Measurements from ENCODE around the gene MYL4.
"Not testable (repeated sequence)": the region's sequence is repeated elsewhere in the genome, so short reads cannot be mapped to it uniquely, and the experiment has no call there.

MYL4 gene

GRCh38 chr17:47172696-47173565 lies 36.2 kb upstream of the MYL4 start:
- TF ChIP-seq CTCF (IDR thresholded peaks at IDR 0.05; ENCODE audit: insufficient read depth, low read length, missing control alignments): no peak
- H3K4me3 ChIP-seq (ENCODE audit: low read depth, low read length): no peak overlapping the region
- CTCF ChIA-PET: interaction anchor here (1.2 kb wide), 1 partner anchor 142 kb away, joined by 6 read pairs; no protein-coding TSS in a partner anchor
- POLR2A ChIA-PET: interaction anchor here (0.6 kb wide), 1 partner anchor 1862 kb away, joined by 3 read pairs; no protein-coding TSS in a partner anchor
- DNase-seq (ENCODE audit: low read depth, low spot score): no peak

GRCh38 chr17:47174823-47175222 lies 34.3 kb upstream of the MYL4 start:
- POLR2A ChIA-PET; H3K4me3 ChIP-seq (ENCODE audit: low read depth, low read length); CTCF ChIA-PET; DNase-seq (ENCODE audit: low read depth, low spot score): not testable (repeated sequence)

- H3K4me3 ChIP-seq (ENCODE audit: low read depth, low read length): no peak overlapping the region
- ChIA-PET POLR2A (no interaction called here), CTCF (interaction anchor here (1.3 kb wide), 1 partner anchor 8 kb away, joined by 3 read pairs; no protein-coding TSS in a partner anchor)
- no peak for TF ChIP-seq CTCF (IDR thresholded peaks at IDR 0.05; ENCODE audit: insufficient read depth, low read length, missing control alignments)
- no peak for DNase-seq (ENCODE audit: low read depth, low spot score)
Measured at GRCh38 chr17:47176389-47176826, 32.7 kb upstream of the MYL4 start.

- DNase-seq (ENCODE audit: low read depth, low spot score): no peak
- CTCF ChIA-PET: interaction anchor here (0.8 to 1.3 kb wide), 2 partner anchors 9 to 52 kb away, joined by 3 read pairs; no protein-coding TSS in a partner anchor
- TF ChIP-seq CTCF (IDR thresholded peaks at IDR 0.05; ENCODE audit: insufficient read depth, low read length, missing control alignments): no peak
- POLR2A ChIA-PET: no interaction called here
- H3K4me3 ChIP-seq (ENCODE audit: low read depth, low read length): no peak overlapping the region
Measured at GRCh38 chr17:47177261-47177660, 31.9 kb upstream of the MYL4 start.

- no peak for DNase-seq (ENCODE audit: low read depth, low spot score)
- CTCF ChIA-PET: no interaction called here
- POLR2A ChIA-PET: no interaction called here
- H3K4me3 ChIP-seq (ENCODE audit: low read depth, low read length): no peak overlapping the region
- TF ChIP-seq CTCF (IDR thresholded peaks at IDR 0.05; ENCODE audit: insufficient read depth, low read length, missing control alignments): no peak
Measured at GRCh38 chr17:47179141-47179540, 30.0 kb upstream of the MYL4 start.

GRCh38 chr17:47180337-47180736 lies 28.8 kb upstream of the MYL4 start:
- no peak for DNase-seq (ENCODE audit: low read depth, low spot score)
- no peak overlapping the region for H3K4me3 ChIP-seq (ENCODE audit: low read depth, low read length)
- CTCF ChIA-PET: no interaction called here
- TF ChIP-seq CTCF (IDR thresholded peaks at IDR 0.05; ENCODE audit: insufficient read depth, low read length, missing control alignments): no peak
- POLR2A ChIA-PET: interaction anchor here (0.6 kb wide), 1 partner anchor 9 kb away, joined by 4 read pairs; the partner anchor contains the start of gene CDC27

- DNase-seq (ENCODE audit: low read depth, low spot score); H3K4me3 ChIP-seq (ENCODE audit: low read depth, low read length); CTCF ChIA-PET: not testable (repeated sequence)
- POLR2A ChIA-PET: interaction anchor here (0.6 to 0.7 kb wide), 2 partner anchors 8 to 1601 kb away, joined by 4 read pairs; partner anchors contain the start of gene CDC27
Measured at GRCh38 chr17:47180988-47181387, 28.2 kb upstream of the MYL4 start.

All from AG04449 (cell line).